Retinal pigment epithelial cell (primary cell): ENCODE measurements around the gene KLC4.
A peak's percentile ranks its signal among the peaks of the same experiment; 100 is the strongest.

Experiments
- DNase-seq: peaks from one replicate; pipeline ENCODE4 v3.0.0-alpha.2; 2010; ENCODE audit warnings: low read depth
- H3K4me3 ChIP-seq: 2 replicates; pipeline ENCODE4 v1.5.1; 2011; ENCODE audit warnings: mild to moderate bottlenecking, low read length, control low read depth, moderate library complexity
- TF ChIP-seq, protein P1 (sequence below): conservative IDR thresholded peaks from 2 replicates; pipeline ENCODE4 v1.5.1; 2011; ENCODE audit warnings: low read depth, low read length, control low read depth, inconsistent platforms

KLC4 gene

DNA sequence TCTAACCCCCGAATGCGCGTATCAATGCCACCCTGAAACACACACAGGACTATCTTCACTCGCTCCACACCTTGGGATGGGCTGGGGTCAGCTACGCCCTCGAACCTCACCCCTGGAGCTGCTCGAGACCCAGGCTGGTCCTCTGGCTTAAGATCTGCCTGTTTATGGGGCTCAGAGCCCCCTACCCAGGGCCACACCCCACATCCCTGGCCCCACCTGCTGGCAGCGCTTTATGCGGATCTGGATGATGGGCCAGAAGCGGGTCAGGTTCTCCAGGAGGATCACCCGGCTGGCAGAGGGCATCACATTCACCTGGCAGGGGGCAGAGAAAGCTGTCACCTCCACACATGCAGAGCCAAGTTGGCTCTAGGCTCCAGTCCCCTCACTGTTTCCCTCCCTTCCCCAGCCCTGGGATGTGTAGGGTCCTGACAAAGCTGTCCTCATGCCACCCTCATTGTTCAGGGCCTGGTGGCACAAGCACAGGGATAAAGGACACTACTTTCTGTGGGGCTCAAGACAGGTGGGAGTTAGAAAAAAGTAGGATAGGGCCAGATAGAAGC is 14.0 kb upstream of the KLC4 start:
- no peak overlapping the region for H3K4me3 ChIP-seq
- TF ChIP-seq, protein P1, sequence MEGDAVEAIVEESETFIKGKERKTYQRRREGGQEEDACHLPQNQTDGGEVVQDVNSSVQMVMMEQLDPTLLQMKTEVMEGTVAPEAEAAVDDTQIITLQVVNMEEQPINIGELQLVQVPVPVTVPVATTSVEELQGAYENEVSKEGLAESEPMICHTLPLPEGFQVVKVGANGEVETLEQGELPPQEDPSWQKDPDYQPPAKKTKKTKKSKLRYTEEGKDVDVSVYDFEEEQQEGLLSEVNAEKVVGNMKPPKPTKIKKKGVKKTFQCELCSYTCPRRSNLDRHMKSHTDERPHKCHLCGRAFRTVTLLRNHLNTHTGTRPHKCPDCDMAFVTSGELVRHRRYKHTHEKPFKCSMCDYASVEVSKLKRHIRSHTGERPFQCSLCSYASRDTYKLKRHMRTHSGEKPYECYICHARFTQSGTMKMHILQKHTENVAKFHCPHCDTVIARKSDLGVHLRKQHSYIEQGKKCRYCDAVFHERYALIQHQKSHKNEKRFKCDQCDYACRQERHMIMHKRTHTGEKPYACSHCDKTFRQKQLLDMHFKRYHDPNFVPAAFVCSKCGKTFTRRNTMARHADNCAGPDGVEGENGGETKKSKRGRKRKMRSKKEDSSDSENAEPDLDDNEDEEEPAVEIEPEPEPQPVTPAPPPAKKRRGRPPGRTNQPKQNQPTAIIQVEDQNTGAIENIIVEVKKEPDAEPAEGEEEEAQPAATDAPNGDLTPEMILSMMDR = no peak
- no peak for DNase-seq

DNA sequence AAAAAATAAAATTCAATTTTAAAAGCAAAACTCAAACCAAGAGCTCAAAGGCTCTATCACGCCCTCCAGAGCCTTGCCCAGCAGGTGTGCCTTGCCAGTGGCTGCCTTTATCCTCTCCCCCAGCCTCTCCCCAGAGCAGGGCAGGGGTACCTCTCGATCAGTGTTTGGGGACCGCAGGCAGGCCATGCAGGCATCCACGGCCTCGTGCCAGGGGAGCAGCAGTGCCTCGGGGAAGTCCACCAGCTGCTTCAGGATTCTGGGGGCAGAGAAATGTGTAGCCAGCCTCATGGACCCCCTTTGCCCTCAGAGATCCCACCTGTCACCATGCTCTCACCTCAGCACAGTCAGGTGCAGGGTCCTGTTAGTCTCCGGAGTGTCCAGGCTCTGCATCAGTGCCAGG is 11.4 kb upstream of the KLC4 start:
- no peak for DNase-seq
- TF ChIP-seq, protein P1 = no peak
- no peak overlapping the region for H3K4me3 ChIP-seq

DNA sequence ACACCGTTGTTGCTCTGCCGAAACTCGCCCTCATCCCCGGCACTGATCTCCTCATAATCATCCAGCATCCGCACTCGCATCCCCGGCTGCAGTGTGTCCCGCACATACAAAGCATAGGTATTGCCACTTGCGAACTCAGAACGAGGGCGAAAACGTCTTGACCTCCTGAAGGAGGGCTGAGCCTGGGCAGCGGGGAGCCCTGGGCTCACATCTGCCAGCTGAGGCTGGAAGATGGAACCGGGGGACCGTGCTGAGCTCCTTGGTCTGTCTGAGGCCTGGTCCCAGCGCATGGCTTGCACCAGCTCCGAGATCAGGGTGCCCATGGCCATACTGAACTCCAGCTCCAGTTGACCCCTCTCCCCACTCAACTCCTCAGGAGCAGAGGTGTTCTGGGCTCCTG is 8.4 kb upstream of the KLC4 start:
- H3K4me3 ChIP-seq = no peak overlapping the region
- no peak for DNase-seq
- TF ChIP-seq, protein P1 = no peak

DNA sequence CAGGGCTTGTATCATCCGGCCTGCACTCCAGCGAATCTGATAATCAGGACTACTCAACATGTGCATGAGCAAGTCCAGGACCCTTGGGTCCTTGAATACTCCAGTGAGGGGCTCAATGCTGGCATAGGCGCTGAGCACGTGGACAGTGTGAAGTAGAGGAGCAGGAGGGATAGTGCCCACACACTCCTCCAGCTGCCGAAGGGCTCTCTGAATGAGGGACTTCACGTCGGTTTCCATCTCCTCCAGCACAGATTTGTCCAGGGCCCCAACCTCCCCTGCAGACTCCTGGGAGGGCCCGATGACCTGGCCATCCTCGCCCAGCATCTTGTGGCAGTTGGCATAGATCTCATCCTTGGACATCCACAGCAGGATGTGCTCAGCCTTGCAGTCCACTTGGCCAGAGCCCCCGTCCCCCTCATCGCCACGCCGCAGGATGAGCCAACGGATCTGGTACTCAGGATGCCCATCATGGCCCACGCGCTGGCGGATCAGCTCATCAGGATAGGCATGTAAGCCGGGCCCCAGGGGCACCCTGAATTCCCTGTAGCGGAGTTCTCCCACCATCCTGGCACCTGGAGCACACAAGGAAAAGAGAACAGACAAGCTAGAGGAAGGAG is 7.1 kb upstream of the KLC4 start:
- no peak for DNase-seq
- peak overlapping the region; percentile 82 for H3K4me3 ChIP-seq
- TF ChIP-seq, protein P1 = no peak

DNA sequence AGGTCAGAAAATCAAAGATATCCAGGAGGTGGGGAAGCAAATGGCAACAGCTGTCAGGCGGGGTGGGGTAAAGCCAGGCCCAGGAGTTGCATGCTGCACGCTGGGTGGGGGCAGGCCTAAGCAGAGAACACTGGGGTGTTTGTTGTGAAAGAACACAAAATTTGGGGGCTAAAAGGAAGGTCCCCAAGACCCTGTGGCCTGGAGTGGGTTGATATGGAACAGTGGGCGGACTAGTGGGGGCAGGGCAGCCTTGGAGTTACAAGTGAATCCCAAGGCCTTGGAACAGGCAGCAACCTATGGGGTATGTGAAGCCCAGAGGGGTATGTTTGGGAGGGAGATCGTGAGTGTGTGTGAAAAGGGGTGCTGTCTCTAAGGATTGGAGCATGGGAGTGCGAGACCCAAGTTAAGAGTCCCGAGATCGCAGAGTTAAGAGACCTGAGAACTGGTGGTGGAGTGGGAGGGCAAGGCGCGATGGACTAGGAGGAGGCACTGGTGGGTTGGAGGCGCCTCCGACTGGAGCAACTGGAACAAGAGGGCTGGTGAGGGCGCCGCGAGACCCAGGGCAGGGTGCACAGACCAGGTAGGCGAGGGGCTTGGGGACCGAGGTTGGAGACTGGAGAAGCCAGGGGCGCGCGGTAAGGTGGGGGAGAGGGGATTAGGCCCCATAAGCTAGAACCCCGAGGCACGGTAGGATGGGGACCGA is 6.4 kb upstream of the KLC4 start:
- no peak for DNase-seq
- TF ChIP-seq, protein P1 = no peak

DNA sequence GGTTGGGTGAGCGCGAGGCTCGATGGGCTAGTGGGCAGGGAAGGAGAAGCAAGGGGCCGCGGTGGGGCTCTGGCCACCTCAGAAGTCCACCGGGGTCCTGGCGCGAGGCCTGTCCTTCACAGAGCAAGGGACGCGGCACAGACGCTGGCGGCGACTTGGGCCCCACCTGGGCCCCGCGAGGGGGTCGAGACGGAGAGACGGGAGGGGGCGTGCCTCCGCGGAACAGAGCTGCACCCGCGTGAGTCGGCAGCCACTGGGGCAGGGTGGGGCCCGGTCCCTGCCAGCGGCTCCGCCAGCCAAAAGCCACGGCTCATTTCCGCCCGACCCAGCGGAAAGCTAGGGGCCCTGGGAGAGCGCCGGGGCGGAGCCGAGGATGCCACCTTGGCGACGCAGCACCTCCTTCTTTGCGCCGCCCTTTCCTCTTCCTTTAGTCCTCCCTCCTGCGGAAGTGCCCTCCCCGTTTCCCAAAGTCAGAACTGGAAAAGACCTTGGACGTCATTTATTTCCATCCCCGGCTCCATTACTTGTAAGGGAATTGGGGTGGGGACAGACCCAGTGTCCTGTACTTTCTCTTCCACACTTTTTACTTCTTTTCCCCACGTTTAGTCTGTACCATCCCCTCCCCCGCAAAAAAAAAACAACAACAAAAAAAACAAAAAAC is 5.8 kb upstream of the KLC4 start, which contains the start of gene CUL7:
Gene CUL7 (minus strand): TSS at position 307 of the 661 bp plus-strand sequence. CDS start 1,063 bp downstream, outside the sequence.
- peak within 1 kb of the TSS; percentile 82 for H3K4me3 ChIP-seq
- TF ChIP-seq, protein P1 = no peak
- DNase-seq = peak; percentile 74

More for the DNA sequence above, 6.4 kb upstream of the KLC4 start:
- peak overlapping the region; percentile 82 for H3K4me3 ChIP-seq
